ENCODE data around the gene CCDC30. TPM values are rescaled to one million over a fixed set of nuclear protein-coding genes. Genes with fewer than 3 reads are reported as not detected.
"Not testable (repeated sequence)": the region's sequence is repeated elsewhere in the genome, so short reads cannot be mapped to it uniquely, and the experiment has no call there.

The CCDC30 gene
- polyA plus RNA-seq, 5 donors, result 8.6 to 16.7 (median 14.5) TPM

DNA sequence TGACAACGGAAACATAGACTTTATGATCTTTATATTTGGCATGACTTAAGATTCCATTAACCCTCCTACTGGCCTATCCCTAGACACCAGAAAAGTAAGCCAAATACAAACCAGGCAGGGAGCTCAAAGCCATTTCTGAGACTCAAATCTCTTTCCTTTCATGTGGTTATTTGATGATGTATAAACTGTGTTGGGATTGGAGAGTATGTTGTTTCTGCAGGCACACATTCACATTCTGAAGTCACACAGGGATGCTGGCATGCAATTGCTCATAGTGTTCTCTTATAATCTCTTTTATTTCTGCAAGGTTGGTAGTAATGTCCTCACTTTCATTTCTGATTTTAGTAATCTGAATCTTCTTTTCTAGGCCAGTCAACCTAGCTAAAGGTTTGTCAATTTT lies 13.0 kb upstream of the CCDC30 start:
- no peak for DNase-seq

DNA sequence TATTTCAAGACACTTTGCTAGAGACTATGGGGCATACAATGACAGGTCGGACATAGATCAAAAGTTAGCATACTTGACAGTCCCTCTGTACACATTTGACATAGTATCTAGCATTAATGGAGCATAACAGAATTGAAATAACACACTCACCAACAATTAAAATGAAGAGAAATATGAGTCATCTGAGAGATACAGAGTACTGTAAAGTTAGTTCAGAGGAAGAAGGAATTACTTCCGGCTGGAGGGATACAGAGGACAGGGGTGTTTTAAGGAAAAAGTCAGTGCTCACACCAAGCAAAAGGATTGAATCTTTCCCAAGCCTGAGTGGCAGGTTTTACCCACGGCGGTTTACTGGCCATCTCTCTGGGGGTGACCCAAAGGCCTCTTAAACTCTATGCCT lies 9.7 kb upstream of the CCDC30 start:
- DNase-seq, result no peak

DNA sequence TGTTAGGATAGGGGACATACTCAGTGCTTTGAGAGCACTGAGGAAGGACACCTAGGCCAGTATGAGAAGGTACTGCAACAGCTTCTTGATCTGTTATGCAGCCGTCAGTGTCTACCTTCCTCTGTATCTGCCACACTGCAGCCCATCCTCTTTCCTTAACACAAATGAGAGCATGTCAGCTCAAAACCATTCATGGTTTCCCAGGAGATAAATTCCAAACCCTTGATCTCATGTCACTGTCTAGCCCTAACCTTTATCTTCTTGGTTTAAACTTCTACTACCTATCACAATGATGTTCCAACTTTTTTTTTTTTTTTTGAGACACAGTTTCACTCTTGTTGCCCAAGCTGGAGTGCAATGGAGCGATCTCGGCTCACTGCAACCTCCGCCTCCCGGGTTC lies 8.7 kb upstream of the CCDC30 start:
- no peak for DNase-seq

DNA sequence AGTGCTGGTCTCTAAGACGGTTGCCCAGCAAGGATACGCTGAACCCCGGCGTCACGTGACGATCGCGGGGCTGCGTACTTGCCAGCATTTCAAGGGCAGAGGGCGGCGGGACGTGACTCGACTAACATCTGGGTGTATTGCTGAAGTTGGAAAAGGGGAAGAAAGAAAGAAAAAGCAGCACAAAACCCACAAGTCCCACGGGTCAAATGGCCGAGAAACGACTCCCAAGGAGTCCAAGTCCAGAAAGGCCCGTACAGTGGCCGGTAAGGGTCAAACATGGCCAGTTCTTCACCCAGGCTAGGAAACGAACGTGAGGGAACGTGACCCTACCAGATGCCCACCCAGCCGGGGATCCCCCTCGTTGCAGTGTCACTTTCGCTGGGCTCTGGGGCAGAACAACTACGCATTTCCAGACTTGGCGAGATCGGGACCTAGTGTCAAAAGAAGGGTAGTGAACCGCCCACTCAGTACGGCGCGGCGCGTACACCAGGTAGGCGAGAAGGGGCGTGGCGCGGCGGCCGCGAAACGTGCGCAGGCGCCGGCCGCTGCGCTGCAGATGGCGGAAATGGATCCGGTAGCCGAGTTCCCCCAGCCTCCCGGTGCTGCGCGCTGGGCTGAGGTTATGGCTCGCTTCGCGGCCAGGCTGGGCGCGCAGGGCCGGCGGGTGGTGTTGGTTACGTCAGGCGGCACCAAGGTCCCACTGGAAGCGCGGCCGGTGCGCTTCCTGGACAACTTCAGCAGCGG lies 6.9 kb upstream of the CCDC30 start, which contains the start of the genes PPCS and ZMYND12:
TSS of gene PPCS (plus strand) at position 534 of the 744 bp plus-strand sequence. CDS start at position 557, 23 bp downstream.
TSS of gene ZMYND12 (minus strand) at position 13 of the 744 bp plus-strand sequence. CDS start 25 bp downstream, outside the sequence.
- peak; percentile 86 for DNase-seq

DNA sequence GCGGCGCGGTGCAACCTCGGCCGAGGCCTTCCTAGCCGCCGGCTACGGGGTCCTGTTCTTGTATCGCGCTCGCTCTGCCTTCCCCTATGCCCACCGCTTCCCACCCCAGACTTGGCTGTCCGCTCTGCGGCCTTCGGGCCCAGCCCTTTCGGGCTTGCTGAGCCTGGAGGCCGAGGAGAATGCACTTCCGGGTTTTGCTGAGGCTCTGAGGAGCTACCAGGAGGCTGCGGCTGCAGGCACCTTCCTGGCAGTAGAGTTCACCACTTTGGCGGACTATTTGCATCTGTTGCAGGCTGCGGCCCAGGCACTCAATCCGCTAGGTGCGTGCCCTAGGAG lies 6.4 kb upstream of the CCDC30 start:
- no peak for DNase-seq

DNA sequence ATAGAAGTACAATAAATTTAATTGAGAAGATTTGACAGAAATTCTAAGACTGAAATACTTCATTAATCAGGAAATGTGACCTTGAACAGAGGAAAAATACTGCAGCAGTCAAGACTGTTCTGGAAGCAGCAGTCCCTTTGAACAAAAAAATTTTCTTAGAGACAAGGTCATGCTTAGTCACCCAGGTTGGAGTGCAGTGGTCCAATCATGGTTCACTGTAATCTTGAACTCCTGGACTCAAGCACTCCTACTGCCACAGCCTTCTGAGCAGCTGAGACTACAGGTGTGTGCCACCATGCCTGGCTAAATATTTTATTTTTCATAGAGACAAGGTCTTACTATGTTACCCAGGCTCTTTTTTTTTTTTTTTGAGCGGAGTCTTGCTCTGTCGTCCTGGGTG lies 1.9 kb upstream of the CCDC30 start:
- DNase-seq, result no peak

DNA sequence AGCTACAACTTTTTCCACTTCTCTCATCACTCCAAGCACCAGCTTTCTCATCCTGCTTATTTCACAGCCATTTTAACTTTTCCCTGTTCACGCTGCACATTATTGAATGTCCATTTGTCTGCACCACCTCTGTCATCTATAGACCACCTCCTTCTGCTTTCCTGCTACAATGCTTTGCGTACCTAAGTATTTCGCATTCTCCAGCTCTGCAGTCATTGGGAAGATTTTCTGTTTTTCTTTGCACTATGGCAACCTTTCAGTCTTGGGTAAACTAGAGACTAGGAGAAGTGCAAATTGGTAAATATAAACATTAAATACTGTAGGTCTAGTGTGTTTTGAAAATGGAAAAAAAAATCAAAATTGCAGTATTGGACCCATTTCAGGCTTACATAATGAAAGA lies 835 bp downstream of the CCDC30 start:
- DNase-seq, result peak in 1 of 2 donors; percentile 18

DNA sequence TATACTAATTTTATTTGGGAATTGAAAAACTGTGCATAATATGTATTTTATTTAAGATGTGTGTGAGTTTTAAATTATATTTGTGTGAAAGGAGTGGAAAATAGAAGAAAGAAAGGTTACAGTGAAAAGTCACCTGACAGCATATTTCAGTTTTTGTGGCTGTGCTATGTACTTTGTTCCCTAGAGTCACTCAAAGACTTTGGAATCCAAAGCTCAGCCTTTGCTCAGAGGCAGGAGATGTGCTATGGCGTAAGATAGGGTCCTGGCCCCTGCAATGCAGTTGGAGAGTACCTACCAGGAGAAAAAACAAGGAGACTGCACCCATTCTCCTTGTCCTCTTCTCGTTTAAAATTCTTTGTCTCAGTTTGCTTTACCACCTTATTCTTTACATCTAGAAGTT lies 2.9 kb downstream of the CCDC30 start:
- DNase-seq, result no peak

DNA sequence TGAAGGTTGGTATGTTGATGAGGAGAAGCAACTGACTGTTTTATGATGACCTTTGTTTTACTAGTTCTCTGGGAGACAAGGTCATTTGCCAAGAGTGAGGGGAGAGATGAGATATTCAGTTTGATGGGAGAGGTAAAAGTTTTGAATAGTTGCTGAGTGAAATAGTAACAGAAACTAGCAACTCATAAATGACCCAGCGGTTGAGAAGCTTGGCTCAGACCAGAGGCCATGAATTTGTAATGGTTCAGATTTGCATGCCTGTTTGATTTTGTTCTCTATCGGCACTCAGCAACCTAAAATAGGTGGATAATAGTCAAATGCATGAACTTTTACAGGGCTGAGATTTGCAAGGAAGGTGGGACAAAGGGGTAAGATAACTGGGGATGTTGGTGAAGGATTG lies 6.6 kb downstream of the CCDC30 start:
- DNase-seq, result no peak

DNA sequence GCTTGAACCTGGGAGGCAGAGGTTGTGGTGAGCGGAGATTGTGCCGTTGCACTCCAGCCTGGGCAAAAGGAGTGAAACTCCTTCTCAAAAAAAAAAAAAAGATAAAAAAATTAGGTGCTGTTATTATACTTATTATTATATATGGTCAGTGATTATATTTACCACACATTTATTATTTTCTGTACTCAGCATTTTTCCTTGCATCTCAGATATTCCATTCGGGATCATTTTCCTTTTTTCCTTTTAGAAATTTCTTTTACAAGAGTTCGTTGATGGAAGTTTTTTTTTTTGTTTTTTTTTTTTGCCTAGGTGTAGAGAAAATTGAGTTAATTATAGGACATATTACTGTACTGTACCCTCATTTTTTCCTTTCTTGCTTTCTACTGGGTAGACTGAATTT lies 13.5 kb downstream of the CCDC30 start:
- DNase-seq, result no peak

DNA sequence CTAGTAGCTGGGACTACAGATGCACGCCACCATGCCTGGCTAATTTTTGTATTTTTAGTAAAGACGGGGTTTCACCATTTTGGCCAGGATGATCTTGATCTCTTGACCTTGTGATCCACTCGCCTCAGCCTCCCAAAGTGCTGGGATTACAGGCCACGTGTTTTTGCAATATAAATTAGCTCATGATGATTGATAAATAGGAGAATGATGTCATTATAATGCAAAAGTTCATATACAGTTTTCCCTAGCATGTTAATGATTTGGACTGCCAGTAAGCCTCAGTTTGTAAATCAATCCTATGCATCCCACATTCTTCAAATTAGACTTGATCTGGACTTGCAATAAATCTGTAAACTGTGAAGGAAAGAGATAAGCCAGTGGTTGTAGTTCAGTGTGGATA lies 14.3 kb downstream of the CCDC30 start:
- DNase-seq, result not testable (repeated sequence)

DNA sequence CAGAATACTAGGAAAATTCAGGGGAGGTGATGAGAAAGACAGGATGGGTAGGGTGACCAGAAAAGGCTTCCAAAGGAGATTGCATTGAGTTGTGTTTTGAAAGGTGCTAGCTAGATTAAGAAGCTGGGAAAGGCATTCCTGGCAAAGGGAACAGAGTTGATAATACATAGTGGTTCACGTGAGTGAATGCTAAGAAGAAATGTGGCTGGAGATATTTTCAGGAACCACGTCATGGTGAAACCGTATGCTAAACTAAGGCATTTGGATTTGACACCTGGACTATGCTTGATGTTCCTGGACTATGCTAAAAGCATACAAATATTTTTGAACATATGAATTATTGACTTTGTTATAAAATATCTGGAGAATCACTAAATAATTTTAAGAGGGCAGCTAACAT lies 14.7 kb downstream of the CCDC30 start:
- no peak for DNase-seq

DNA sequence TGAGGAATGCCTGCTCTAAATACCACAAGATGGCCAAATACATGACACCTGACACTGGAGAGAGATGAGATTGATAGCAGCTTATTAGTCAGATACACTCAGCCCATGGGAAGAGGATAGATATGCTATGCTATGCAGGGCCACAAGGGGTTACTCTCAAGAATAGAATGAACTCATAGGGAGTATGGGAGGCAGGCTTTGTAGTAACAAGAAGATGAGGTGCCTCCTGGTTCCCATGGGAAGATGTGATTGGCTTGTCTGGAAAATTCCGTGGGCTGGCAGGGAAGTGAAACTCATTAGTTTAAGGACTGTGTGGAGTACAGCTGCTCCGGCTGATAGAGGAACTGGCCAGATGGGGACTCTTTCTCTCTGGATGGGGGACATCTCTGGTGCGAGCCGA lies 16.5 kb downstream of the CCDC30 start:
- DNase-seq, result no peak

DNA sequence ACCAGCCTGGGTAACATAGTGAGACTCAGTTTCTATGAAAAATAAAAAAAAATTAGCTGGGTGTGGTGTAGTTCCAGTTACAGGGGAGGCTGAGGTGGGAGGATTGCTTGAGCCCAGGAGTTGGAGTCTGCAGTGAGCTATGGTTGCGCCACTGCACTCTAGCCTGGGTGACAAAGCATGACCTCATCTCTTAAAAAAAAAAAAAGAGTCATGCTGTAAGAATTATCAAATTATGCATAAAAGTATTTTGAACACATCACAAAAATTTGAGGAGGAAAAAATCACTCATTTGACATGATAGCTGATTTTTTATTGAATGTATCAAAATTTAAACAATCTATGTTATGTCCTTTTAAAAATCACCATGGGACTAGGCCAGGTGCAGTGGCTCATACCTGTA lies 17.8 kb downstream of the CCDC30 start:
- DNase-seq, result no peak

DNA sequence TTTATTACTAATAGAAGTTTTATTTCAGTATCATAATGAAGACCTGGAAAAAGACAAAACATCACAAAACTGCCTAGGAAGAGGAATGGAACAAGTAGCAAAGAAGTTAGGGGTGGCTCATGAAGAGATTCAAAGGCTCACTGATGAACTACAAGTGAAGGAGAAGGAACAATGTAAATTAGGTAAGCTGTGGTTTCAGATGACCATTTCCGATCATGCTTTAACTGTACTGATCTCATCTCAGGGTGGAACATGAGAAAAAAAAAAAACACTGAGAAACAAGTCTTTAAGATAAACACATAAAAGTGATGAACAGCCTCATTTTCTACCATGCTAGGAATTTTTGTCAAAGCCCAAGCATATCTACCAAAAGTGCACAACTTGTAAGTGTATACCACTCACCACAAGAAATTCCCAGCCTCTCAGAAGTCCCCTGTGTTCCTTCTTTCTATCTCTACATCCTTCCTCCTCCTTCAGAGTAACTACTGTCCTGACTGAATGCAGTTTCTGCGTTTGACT lies 19.6 kb downstream of the CCDC30 start:
- DNase-seq, result no peak

DNA sequence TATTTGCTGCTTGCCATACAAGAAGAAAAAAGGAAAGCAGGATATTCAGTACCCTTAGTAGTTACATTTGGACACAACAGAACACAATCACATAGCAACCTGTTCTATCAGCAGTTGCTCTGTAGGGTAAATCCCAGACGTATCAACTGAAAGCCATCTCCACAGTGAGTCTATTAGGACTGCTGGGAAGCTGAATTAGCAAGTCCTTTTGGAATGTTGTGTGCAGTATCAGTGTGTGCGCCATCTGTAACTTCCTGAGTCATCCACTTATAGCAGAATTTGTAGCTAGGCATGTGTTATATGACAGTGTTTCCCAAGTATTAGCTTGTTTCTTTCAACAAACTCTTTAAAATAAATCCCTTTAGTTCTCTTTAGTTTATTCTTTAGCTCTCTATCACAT lies 21.3 kb downstream of the CCDC30 start:
- DNase-seq, result no peak

DNA sequence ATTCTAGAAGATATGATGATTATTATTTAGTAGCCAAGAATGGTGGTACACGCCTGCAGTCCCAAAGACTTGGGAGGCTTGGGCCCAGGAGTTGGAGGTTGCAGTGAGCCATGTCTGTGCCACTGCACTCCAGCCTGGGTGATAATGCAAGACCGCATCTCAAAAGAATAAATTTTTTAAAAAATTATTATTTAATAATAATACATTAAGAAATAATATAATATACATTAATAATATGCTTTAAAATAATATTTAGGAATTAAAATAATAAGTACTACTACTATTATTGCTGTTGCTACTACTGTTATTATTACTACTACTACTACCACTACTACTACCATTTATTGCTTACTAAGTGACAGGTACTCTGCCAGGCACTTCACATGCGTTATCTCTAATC lies 27.2 kb downstream of the CCDC30 start:
- DNase-seq, result no peak

DNA sequence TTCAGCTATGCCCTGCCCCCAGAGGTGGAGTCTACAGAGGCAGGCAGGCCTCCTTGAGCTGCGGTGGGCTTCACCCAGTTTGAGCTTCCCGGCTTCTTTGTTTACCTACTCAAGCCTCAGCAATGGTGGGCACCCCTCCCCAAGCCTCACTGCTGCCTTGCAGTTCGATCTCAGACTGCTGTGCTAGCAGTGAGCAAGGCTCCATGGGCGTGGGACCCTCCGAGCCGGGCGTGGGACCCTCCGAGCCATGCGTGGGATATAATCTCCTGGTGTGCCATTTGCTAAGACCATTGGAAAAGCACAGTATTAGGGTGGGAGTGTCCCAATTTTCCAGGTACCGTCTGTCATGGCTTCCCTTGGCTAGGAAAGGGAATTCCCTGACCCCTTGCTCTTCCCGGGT lies 38.9 kb downstream of the CCDC30 start:
- not testable (repeated sequence) for DNase-seq

DNA sequence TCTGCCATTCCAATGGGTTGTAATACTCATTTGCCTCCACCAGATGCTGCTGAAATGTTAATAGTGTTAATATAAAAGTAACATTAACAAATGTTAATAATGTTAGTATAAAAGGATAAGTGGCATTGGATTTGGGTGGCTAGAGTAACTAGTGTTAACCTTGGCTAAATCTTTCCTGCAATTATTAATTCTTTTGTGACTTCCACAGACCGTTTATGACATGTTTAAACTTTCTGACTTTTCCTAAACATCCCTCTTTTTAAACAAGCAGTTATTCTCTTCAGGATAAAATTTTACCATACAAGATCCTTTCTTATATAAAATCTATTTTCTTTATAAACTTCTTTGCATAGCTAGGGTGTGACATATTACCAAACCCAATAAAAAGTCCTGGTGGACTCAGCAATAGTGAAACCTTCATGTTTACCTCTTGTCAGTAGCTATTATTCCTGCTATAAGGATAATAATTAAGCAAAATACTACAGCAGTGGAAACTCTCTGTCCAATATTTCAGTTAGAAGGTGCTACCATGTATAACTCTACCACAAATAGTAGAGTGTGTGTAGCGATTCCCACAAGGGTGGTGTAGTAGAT lies 41.5 kb downstream of the CCDC30 start:
- no peak for DNase-seq

DNA sequence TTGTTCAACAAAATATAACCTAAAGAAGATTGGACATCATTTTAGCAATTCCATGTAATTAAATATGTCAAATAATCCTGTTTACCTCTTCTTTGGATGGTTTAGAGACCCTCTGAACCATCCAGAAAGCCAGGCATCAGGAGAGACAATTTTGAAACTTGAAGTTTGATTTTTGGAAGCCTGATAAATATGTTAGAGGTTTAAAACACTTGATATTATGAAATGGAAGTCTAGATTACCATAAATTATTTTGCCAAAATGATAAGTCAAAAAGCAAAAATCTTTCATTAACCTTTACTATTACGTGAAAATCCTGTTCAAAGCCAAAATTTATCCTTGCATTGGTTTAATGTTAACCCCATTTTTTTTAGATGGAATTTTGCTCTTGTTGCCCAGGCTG lies 43.5 kb downstream of the CCDC30 start:
- no peak for DNase-seq

DNA sequence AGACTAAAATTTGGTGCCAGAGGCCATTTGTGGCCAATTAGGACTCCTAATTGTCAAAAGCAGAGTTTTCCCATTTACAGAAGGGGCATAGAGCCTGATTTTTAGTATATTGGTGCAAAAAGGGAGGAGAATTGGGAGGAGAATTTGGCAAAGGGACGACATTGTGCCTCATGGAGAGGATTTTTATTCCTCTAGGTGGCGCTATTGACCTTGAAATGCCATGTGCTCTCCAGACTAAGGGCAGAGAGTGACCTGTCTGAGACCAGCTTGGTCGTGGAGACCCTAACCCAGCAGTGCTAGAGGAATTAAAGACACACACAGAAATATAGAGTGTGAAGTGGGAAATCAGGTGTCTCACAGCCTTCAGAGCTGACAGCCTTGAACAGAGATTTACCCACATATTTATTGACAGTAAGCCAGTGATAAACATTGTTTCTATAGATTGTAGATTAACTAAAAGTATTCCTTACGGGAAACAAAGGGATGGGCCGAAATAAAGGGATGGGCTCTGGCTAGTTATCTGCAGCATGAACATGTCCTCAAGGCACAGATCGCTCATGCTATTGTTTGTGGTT lies 48.6 kb downstream of the CCDC30 start:
- not testable (repeated sequence) for DNase-seq

DNA sequence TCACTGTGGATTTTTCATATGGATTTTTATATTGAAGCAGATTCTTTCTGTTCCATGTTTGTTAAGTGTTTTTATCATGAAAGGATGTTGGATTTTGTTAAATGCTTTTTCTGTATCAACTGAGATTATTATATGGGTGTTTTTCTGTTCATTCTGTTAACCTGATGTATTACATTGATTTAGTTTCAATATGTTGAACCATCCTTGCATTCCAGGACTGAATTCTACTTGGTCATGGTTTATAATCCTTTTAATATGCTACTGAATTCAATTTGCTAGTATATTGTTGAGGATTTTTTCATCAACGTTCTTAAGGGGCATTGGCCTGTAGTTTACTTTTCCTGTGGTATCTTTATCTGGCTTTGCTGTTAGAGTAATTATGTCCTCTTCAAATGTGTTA lies 55.8 kb downstream of the CCDC30 start:
- DNase-seq, result no peak

DNA sequence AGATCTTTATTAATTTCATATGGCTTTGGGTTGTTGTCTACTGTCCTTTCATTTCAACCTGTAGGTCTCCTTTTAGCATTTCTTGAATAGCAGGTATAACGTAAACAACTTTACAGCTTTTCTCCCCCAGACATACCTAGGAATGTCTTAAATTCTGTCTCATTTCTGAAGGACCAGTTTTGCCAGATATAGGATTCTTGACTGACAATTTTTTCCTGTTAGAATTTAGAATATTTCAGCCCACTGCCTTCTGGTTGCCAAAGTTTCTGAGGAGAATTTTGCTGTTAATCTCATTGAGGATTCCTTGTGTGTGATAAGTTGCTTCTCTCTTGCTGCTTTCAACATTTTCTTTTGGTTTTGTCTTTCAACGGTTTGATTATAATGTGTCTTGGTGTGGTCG lies 60.1 kb downstream of the CCDC30 start:
- no peak for DNase-seq

Measured in right lung (tissue), 5 donors.